GM19099 (cell line): ENCODE measurements around the gene OMD.

Experiments used
- POLR2A ChIP-seq: IDR thresholded peaks from 3 replicates; pipeline ENCODE4 v1.6.1; 2011; ENCODE audit warnings: low read depth; ENCODE audit not compliant: insufficient read length; ENCODE audit errors: extremely low read depth

Gene OMD

DNA sequence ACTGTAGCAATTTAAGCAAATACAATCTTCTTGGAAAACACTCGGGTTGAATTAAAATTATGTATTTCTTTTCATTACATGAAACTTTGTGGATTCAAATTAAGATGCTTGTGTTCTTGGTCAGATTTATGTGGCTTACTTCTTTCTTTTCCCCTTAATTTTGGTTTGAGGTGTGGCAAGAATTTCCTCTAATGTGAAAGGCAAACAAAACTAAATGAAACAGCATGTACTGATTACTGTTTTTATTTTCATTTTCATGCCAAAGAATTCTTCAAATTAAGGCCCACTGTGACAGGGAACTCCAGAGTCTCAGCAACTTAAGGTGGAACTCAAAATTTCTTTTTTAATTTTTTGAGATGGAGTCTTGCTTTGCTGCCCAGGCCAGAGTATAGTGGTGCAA lies at the start of gene OMD:
OMD (minus strand) TSS at position 132 of the 400 bp plus-strand sequence. CDS start 6,913 bp downstream, outside the sequence.
- no peak for TF ChIP-seq POLR2A

DNA sequence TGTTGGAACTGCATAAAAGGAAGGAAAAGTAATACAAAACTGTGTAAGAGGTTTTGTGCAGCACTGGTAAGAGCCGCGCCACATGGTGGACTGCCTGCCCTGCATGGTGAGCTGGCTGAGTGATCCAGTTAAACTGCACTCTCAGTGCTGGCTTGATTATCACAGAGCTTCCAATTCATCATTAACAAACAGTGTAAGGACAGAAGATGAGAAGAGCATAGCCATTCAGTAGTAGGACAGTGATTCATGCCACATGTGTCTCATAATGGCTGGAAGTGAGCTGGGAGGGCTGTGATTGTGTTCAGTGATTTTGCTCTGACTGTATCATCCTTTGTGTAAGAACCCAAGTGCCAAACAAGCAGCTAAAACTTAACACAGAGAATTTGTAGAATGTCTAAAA lies 43.9 kb upstream of the OMD start:
- no peak for TF ChIP-seq POLR2A

DNA sequence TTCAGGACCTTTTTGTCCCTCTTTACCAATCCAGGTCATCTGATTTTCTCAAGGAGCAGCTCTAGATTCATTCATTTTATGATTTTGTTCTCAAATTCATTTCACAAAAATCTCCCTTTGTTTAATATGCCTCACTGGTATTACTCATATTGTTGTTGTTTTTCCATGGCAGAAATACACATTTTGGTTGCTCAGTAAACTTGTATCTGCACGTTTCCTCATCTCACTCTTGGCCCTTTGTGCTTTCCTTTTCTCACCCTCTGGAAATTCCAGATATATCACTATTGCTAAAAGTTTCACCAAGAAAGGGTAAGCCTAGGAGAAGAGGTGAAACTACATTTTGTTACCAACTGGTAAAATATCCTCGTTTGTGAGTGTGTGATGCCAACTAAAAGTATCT lies 43.2 kb upstream of the OMD start:
- TF ChIP-seq POLR2A: no peak

DNA sequence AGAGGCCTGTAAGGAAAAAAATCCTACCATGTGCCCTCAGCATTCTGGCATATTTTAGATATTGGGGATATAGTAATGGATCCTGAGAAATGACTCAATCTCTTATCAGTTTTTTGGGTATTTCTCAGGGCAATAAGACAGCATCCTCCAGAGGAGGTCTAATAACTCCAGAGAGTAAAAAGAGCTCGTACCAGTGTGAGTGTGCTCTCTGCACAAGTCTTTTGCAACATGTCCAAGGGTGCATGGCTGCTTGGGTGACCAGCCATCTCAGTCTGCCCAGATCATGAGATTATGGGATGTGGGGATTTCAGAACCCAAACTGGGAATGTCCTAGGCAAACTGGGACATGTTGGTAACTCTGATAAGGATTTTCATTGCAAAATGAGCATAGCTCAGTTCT lies 42.8 kb upstream of the OMD start:
- TF ChIP-seq POLR2A: no peak

DNA sequence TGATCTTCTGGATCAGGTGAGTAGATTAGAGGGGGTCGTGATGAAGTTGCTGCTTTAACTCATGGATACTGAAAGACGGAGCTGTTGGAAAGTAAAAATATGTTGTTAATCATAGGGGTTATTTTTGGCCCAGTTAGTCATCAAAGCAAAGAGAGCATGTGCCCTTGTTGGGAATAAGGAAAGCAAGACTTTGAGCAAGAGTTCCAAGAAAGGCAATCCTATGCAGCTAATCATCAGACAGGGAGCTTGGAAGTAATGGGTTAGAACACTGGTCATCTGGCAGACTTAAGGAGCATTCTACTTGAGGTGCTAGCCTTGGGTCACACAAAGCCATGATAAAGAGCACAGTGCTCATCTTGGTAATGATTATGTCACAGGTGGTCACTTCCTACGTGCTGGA lies 39.7 kb upstream of the OMD start:
- no peak for TF ChIP-seq POLR2A

- TF ChIP-seq POLR2A: no peak
Measured at GRCh38 chr9:92463387-92463786, 39.1 kb upstream of the OMD start.

DNA sequence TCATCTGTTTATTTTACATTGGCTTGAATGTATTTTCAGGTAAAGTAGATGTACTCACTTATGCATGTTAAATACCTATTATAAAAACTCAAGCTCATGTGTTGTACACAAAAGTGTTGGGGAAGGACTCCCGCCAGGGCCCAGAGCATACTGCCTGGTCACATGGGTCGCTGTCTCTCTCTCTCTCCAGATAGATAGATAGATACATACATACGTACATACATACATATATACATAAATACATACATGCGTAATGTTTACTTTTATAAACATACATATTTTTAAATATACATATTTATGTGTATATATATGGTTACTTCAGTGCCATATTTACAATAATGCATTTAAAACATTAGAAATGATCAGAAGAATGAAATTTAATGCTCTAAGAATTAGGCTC lies 33.3 kb upstream of the OMD start:
- no peak for TF ChIP-seq POLR2A

DNA sequence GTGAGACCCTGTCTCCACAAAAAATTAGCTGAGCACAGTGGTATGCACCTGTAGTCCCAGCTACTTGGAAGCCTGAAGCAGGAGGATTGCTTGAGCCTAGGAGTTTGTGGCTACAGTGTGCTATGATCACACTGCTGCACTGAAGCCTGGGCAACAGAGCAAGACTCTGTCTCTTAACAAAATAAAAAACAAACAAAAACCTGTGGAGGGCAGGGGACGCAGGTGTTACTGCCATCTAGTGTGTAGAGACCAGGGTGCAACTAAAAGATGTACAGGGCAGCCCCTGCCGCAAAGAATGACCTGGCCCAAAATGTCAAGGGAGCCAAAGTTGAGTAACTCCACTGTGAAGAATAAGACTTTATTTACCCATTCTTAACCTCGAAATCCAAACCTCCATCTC lies 30.9 kb upstream of the OMD start:
- no peak for TF ChIP-seq POLR2A

DNA sequence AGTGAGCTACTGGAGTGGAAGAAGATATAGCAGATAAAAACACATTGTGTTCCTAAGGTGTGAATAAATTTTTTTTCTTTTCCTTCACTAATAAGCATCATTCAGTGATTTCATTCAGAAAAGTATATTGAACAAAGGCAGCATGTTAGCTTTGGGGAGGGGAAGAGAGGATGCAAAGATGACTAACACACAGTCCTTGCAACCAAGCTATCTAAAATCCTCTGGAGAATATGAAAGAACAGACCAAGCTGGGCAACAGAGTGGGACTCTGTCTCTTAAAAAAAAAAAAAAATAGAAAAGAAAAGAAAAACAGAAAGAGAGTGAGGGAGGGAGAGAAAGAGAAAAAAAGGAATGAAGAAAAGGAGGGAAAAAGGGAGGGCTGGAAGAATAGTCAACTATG lies 22.3 kb upstream of the OMD start:
- TF ChIP-seq POLR2A: no peak

GRCh38 chr9:92444841-92445240 lies 20.6 kb upstream of the OMD start:
- TF ChIP-seq POLR2A: no peak

- no peak for TF ChIP-seq POLR2A
Measured at GRCh38 chr9:92440751-92441046, 16.4 kb upstream of the OMD start.

GRCh38 chr9:92439921-92440750 lies 15.9 kb upstream of the OMD start:
- TF ChIP-seq POLR2A: no peak

DNA sequence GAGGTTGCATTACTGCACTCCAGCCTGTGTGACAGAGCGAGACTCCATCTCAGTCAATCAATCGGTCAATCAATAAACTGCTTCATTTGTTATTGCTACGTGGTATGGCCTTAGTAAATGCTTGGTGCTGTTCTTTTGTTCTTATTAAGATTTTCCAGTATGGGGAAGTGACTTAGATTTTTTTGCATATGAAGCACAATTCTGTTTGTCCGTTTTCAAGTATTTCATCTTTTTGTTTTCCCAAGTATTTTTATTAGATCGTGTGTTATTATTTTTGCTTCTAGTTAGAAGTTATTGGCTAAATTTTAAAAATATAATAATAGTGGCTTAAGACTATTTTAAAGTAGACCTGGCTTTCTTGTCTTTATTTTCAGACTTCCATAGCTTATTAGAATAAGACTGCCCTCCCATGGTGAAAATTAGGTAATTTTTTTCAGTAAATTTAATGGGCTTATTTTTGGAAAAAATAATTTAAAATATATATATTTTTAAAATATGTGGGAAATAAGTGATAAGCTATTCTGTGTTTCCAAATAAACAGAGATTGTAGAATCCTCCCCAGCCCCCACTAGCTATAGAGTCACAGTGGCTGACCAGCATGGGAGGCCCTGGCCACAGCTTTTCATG lies 14.7 kb upstream of the OMD start:
- TF ChIP-seq POLR2A: no peak

DNA sequence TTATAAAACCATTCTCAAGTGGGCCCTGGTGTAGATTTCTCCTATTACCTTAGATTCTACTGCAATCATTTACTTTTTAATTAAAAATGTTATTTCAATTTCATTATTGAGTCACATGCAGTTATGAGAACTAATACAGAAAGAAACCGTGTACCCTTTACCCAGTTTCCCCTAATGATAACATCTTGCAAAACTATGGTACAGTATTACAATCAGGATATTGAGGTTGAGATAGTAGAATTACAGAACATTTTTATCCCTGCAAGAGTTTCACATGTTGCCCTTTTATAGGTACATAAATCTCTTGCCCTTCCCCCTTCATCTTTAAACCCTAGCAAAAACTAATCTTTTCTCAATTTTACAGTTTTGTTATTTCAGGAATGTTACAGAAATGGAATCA lies 11.0 kb upstream of the OMD start:
- no peak for TF ChIP-seq POLR2A

DNA sequence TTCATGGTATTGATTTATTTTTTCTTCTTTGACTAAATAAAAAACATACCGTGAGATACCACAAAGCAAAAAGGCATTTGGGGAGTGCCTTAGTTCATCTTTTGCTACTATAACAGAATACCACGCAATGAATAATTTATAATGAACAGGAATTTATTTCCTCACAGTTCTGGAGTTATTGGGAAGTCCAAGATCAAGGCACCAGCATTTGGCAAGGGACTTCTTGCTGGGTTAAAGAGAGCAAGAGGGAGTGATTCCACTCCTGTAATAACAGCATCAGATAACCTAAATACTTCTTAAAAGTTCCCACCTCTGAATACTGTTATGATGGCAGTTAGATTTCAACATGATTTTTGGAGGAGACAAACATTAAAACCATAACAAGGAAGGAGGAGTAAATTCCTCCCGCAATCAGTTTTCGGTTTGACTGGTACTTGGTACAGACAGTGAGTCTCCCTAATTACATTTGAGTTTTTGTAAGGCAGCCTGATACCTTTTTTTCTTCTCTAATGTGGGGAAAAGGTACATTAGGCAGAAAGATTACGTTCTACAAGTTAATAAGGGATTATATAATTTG lies 8.8 kb upstream of the OMD start:
- TF ChIP-seq POLR2A: no peak

GRCh38 chr9:92432350-92432749 lies 8.1 kb upstream of the OMD start:
- no peak for TF ChIP-seq POLR2A
